GM21423 (cell line): Measurements from ENCODE around the gene KIF16B.

Source experiments
- ATAC-seq: cut with Tn5 transposase; IDR thresholded peaks from one replicate; pipeline ENCODE4 v1.9.1; 2021; ENCODE audit warnings: mild to moderate bottlenecking, moderate library complexity; ENCODE audit not compliant: unreplicated experiment

Gene KIF16B

GRCh38 chr20:16555754-16556153 is 17.5 kb downstream of the KIF16B start:
- no peak for ATAC-seq

GRCh38 chr20:16554766-16555543 is 18.3 kb downstream of the KIF16B start:
- ATAC-seq = no peak

- no peak for ATAC-seq
These were observed 19.6 kb downstream of the KIF16B start for GRCh38 chr20:16553684-16554083.

- ATAC-seq = no peak
These were observed 20.1 kb downstream of the KIF16B start for GRCh38 chr20:16553101-16553500.

GRCh38 chr20:16552015-16552414 is 21.2 kb downstream of the KIF16B start:
- no peak for ATAC-seq

- ATAC-seq = no peak
These were observed 21.6 kb downstream of the KIF16B start for GRCh38 chr20:16551607-16552006.

GRCh38 chr20:16548068-16548672 is 25.1 kb downstream of the KIF16B start:
- ATAC-seq = no peak

GRCh38 chr20:16544949-16545348 is 28.3 kb downstream of the KIF16B start:
- no peak for ATAC-seq

- ATAC-seq = no peak
These were observed 30.8 kb downstream of the KIF16B start for GRCh38 chr20:16542477-16542876.

- ATAC-seq = no peak
These were observed 31.4 kb downstream of the KIF16B start for GRCh38 chr20:16541878-16542277.

GRCh38 chr20:16541226-16541625 is 32.0 kb downstream of the KIF16B start:
- ATAC-seq = no peak

GRCh38 chr20:16539280-16540021 is 33.8 kb downstream of the KIF16B start:
- no peak for ATAC-seq

GRCh38 chr20:16538779-16539178 is 34.5 kb downstream of the KIF16B start:
- no peak for ATAC-seq

GRCh38 chr20:16537918-16538317 is 35.3 kb downstream of the KIF16B start:
- no peak for ATAC-seq

- ATAC-seq = no peak
These were observed 36.1 kb downstream of the KIF16B start for GRCh38 chr20:16537025-16537665.

- ATAC-seq = no peak
These were observed 38.0 kb downstream of the KIF16B start for GRCh38 chr20:16535277-16535676.

- no peak for ATAC-seq
These were observed 39.7 kb downstream of the KIF16B start for GRCh38 chr20:16533502-16533901.

GRCh38 chr20:16531485-16531884 is 41.8 kb downstream of the KIF16B start:
- ATAC-seq = no peak

- ATAC-seq = no peak
These were observed 43.0 kb downstream of the KIF16B start for GRCh38 chr20:16530201-16530681.

- ATAC-seq = no peak
These were observed 45.2 kb downstream of the KIF16B start for GRCh38 chr20:16528078-16528477.

- no peak for ATAC-seq
These were observed 45.8 kb downstream of the KIF16B start for GRCh38 chr20:16527438-16527837.
